ENCODE results near the gene AEBP1.

Gene AEBP1

GRCh38 chr7:44116789-44117666, 12.9 kb downstream of the AEBP1 start:
- Histone ChIP-seq H3K27me3 (ENCODE audit: insufficient read depth, poor library complexity, severe bottlenecking) (no peaks in the 10 kb centered on the region), H3K4me3 (replicated peaks; ENCODE audit: insufficient read depth, low read length) (no peak overlapping the region), H3K27ac (replicated peaks) (no peak overlapping the region)
- TF ChIP-seq SPI1 (IDR thresholded peaks at IDR 0.05; ENCODE audit: borderline replicate concordance, low read depth) (no peak), CTCF (IDR thresholded peaks at IDR 0.05; ENCODE audit: insufficient read depth, low read length) (no peak), REST (IDR thresholded peaks at IDR 0.05; ENCODE audit: insufficient replicate concordance, low read depth) (no peak), GABPA (IDR thresholded peaks at IDR 0.05; ENCODE audit: low read depth) (no peak), POLR2AphosphoS5 (IDR thresholded peaks at IDR 0.05; ENCODE audit: low read depth) (no peak)
- DNase-seq (ENCODE audit: low read depth in 1 of 2, low spot score in 1 of 2): no peak

- TF ChIP-seq CTCF (IDR thresholded peaks at IDR 0.05; ENCODE audit: insufficient read depth, low read length) (no peak), REST (IDR thresholded peaks at IDR 0.05; ENCODE audit: insufficient replicate concordance, low read depth) (no peak), SPI1 (IDR thresholded peaks at IDR 0.05; ENCODE audit: borderline replicate concordance, low read depth) (no peak), GABPA (IDR thresholded peaks at IDR 0.05; ENCODE audit: low read depth) (no peak), POLR2AphosphoS5 (IDR thresholded peaks at IDR 0.05; ENCODE audit: low read depth) (no peak)
- Histone ChIP-seq H3K27ac (replicated peaks) (no peak overlapping the region), H3K27me3 (ENCODE audit: insufficient read depth, poor library complexity, severe bottlenecking) (no peaks in the 10 kb centered on the region), H3K4me3 (replicated peaks; ENCODE audit: insufficient read depth, low read length) (no peak overlapping the region)
- DNase-seq (ENCODE audit: low read depth in 1 of 2, low spot score in 1 of 2): no peak
These were observed 13.8 kb downstream of the AEBP1 start for GRCh38 chr7:44117801-44118429.

GRCh38 chr7:44119829-44120380, 15.8 kb downstream of the AEBP1 start:
- Histone ChIP-seq H3K27ac (replicated peaks) (no peak overlapping the region), H3K27me3 (ENCODE audit: insufficient read depth, poor library complexity, severe bottlenecking) (no peaks in the 10 kb centered on the region), H3K4me3 (replicated peaks; ENCODE audit: insufficient read depth, low read length) (no peak overlapping the region)
- TF ChIP-seq GABPA (IDR thresholded peaks at IDR 0.05; ENCODE audit: low read depth) (no peak), SPI1 (IDR thresholded peaks at IDR 0.05; ENCODE audit: borderline replicate concordance, low read depth) (no peak), POLR2AphosphoS5 (IDR thresholded peaks at IDR 0.05; ENCODE audit: low read depth) (no peak), CTCF (IDR thresholded peaks at IDR 0.05; ENCODE audit: insufficient read depth, low read length) (no peak), REST (IDR thresholded peaks at IDR 0.05; ENCODE audit: insufficient replicate concordance, low read depth) (no peak)
- no peak for DNase-seq (ENCODE audit: low read depth in 1 of 2, low spot score in 1 of 2)

All from HL-60 (cell line).